Left ventricle myocardium superior (tissue), 1 donor: Measurements from ENCODE around the gene XPO1. TPM values are rescaled to one million over a fixed set of nuclear protein-coding genes. Genes with fewer than 3 reads are reported as not detected.
"Not testable (repeated sequence)": the region's sequence is repeated elsewhere in the genome, so short reads cannot be mapped to it uniquely, and the experiment has no call there.

Experiments
- ATAC-seq: fragments of 200-7000 bp; cut with Tn5 transposase; one replicate; pipeline ENCODE4 v1.9.1; 2020; ENCODE audit warnings: mild to moderate bottlenecking, moderate library complexity
- DNase-seq: peaks from one replicate; pipeline ENCODE4 v3.0.0-alpha.2; 2020
- intact Hi-C: fragments of 100-400 bp; cut with micrococcal nuclease; formaldehyde crosslinking; loops from one replicate; pipeline ENCODE4 v1.11.0; 2022
- total RNA-seq: library from RNA; stranded (reverse); fragmentation: NEBNext Ultra II Directional; extraction: Animal tissue kit (Norgen Biotek cat#: 25700); gene quantifications from one replicate; pipeline ENCODE4 v1.2.1, GENCODE V29; 2021
- donor health status: DM: no; HTN: yes; CAD: no; lungs with severe emphysema.

XPO1 gene
- total RNA-seq, 1 donor from 2014 or later, result 66.0 TPM

DNA sequence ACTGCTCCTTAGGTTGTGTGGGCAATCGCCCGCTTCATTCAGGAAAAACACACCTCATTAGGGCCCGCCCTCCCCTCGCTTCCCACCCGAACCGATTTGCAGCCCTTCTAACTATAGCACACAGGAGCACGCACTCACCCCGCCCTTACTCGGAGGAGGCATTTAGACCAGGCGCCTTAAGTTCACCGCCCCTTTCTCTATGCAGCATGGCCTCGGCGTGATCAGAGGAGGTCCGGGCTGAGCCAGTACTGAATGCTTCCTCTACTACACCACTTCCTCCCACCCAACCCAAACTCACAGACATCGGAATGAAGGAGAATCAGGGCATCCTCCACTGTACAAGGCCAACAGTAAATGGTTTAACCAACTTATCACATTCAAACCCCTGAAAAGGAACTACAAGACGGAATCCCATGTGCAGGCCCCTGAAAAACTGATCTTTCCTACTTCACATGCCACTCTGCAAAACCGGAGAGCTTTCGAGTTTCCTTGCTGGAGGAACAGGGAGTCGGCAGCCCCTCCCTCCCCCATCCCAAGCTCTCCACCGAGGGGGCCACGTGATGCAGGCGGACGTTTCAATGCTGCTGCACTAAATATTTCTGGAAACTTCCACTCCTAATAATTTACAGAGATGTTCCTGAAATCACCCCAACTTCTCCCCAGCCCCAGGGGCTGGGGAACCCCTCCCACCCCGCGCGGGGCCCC lies 1.4 kb downstream of the XPO1 start:
- ATAC-seq (peak; percentile 68), DNase-seq (peak; percentile 87)
- intact Hi-C loops, result loop anchor here (5.0 kb wide), 1 partner anchor 226 kb away; no protein-coding TSS in a partner anchor

DNA sequence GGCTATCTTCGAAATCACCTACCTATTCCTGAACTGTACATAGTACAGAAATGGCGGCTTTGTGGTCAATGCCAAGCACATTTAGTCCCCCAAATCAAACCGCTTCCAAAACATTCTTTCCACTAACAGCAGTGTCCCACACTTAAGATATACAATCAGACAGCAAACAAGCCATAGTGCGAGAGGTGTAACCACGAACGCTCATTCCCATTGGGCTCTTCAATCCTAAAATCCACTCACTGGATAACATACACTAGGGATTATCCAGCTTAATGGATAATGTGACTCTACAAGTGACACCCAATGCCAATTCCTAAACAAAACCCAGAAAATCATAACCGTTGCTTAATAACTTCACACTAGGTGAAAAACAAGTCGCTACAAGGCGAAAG lies 2.0 kb downstream of the XPO1 start:
- no peak for ATAC-seq
- intact Hi-C loops, result loop anchor here (5.0 kb wide), 1 partner anchor 226 kb away; no protein-coding TSS in a partner anchor

DNA sequence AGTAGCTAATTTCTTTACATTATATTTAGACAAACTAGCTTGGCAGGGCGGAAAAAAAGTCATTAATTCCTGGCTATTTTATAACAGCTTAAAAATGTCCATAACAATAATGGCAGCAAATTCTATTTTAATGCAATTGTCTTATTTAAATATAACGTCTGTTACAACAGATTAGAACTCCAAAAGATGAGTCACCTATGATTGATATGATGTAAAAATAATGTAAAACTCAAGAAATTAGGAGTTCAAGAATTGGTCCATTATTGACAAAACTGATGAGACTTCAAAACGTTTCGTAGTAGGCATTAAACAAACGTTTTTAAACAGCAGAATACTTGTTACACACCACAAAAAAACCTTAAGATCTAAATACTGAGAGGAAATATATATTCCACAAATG lies 2.7 kb downstream of the XPO1 start:
- intact Hi-C loops, result loop anchor here (5.0 kb wide), 1 partner anchor 227 kb away; no protein-coding TSS in a partner anchor
- ATAC-seq, result no peak
- no peak for DNase-seq

More for the DNA sequence above, 2.0 kb downstream of the XPO1 start:
- DNase-seq, result no peak

DNA sequence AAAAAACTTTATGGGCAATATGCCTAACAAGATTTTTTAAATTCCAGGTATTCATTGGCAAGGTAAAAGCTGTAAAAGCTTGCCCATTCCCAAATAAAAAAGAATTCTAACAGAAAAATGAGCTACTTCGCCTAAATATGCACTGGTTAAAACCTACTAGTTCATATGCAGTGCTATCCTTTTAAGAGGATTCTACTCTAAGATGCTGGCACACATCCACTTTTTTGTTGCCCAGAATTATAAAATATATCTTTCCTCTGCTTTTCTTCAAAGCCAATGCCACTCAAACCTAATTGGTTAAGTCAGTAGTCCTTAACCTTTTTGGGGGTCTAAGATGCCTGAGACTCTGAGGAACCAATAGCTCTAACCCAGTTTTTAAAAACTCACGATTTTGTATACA lies 3.2 kb downstream of the XPO1 start:
- DNase-seq (no peak), ATAC-seq (no peak)
- intact Hi-C loops, result loop anchor here (5.0 kb wide), 1 partner anchor 227 kb away; no protein-coding TSS in a partner anchor

DNA sequence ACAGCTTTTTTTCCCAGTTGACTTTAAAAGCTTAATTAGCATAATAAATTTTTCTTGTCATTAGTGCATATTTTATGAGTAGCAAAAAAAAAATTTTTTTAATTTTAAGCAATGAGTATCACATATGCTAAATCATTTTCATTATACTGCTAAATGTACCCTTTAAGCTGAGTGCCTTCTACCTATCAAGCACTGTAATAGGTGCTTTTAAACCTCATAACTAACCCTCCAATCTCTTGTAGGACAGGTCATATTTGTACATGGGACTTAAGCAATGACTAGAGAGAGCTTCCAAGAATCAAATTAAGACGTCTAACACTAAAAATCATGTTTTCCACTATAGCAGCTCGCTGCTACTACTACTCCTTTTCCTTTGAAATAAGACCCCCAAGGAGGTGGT lies 7.4 kb downstream of the XPO1 start:
- intact Hi-C loops, result no loop called here
- ATAC-seq (no peak), DNase-seq (no peak)

DNA sequence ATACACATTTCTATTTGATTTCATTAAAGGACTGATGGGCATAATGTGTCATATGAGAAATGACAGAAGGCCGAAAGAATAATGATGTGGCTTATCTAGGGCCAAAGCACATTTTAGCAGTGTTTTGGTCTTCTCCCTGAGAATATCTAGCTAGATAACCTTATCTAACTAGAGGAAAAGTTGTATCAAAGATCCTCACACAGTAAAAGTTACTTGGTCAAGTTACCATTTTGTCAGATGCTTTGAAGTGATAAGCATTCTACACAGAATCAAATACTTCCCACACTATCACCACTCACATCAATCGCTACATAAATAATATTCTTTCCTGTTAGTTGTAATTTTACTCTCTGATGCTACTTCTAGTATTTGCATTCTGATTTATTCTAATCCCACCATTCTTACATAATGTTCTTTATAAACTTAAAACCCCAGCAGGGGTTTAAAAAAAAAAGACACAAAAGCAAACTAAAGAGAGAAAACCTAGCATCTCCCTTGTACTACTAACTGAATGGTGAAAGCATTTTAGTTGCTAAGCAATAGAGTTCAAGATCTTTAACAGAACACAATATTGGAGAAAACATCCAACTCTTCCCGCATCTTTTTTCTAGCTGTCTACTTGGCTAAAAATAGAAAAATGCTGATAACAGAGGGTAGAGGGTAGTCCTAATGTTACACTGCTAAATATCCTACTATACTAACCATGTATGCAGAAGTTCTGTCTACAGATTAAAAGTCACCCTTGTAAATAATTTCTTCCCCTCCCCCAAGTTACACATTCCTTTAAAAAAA lies 8.0 kb downstream of the XPO1 start:
- intact Hi-C loops, result no loop called here

DNA sequence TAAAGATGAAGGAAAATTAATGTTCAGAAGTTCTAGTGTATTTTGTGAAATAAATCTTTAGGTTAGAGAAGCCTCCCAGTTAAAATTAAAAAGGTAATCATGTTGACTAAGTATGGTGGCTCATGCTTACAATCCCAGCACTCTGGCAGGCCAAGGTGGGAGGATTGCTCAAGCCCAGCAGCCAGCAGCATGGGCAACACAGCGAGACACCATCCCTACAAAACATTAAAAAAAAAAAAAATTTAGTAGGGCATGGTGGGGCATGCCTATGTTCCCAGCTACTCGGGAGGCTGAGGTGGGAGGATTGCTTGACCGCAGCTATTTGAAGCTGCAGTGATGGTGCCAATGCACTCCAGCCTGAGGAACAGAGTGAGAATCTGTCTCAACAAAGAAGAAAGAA lies 17.9 kb downstream of the XPO1 start:
- ATAC-seq (no peak), DNase-seq (no peak)
- intact Hi-C loops, result no loop called here

More for the DNA sequence above, 8.0 kb downstream of the XPO1 start:
- DNase-seq, result no peak
- ATAC-seq, result peak; percentile 51

DNA sequence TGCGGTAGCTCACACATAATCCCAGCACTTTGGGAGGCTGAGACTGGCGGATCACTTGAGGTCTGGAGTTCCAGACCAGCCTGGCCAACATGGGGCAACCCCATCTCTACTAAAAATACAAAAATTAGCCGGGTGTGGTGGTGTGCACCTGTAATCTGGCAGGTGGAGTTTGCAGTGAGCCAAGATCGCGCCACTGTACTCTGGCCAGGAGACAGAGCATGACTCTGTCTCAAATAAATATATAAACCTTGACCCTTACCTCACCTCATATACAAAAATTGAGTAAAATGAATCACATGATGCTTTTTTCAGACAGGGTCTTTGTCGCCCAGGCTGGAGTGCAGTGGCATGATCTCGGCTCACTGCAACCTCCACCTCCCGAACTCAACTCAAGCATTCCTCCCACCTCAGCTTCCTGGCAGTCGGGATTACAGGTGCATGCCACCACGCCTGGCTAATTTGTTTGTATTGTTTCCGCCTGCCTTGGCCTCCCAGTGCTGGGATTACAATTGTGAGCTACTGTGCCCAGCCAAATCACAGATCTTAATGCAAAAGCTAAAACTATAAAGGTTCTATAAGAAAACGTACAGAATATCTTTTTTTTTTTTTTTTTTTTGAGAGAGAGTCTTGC lies 25.3 kb downstream of the XPO1 start:
- DNase-seq (no peak), ATAC-seq (no peak)
- intact Hi-C loops, result no loop called here

DNA sequence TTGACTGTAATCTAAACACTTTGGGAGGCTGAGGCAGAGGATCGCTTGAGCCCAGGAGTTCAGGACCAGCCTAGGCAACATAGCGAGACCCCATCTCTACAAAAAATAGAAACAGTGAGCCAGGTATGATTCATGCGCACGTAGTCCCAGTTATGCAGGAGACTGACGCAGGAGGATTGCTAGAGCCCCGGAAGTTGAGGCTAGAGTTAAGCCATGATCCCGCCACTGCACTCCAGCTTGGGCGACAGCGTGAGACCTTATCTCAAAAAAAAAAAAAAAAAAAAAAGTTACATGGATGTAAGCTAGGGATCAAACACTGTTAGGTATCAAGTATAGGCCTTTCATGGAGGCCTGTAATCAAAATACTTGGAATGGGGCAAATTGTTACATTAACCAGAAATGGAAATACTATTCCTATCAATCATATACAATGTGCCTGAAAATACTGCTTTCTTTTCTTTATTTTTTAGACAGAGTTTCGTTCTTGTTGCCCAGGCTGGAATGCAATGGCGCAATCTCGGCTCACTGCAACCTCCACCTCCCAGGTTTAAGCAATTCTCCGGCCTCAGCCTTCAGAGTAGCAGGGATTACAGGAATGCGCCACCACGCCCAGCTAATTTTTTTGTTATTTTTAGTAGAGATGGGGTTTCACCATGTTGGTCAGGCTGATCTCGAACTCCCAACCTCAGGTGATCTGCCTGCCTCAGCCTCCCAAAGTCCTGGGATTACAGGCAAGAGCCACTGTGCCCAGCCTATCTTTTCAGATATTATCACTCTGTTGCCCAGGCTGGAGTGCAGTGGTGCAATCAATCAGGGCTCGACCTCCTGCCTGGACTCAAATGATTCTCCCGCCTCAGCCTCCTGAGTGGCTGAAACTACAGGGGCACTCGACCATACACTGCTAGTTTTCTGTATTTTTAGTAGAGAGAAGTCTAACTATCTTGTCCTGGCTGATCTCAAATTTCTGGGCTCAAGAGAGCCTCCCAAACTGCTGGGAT lies 27.2 kb downstream of the XPO1 start:
- DNase-seq (no peak), ATAC-seq (no peak)
- intact Hi-C loops, result no loop called here

DNA sequence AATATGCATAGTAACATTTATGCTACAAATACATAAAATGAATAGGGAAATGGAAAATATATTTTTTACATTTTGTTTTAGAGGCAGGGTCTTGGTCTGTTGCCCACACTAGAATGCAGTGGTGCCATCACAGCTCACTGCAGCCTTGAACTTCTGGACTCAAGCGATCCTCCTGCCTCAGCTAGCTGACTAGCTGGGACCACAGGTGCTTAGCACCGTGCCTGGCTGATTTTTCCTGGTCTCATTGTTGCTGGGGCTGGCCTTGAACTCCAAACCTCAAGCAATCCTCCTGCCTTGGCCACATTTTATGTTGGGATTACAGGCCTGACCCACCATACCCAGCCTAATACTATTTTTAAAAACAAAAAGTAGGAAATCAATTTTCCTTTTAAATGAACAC lies 33.2 kb downstream of the XPO1 start:
- DNase-seq, result no peak
- intact Hi-C loops, result no loop called here
- no peak for ATAC-seq

DNA sequence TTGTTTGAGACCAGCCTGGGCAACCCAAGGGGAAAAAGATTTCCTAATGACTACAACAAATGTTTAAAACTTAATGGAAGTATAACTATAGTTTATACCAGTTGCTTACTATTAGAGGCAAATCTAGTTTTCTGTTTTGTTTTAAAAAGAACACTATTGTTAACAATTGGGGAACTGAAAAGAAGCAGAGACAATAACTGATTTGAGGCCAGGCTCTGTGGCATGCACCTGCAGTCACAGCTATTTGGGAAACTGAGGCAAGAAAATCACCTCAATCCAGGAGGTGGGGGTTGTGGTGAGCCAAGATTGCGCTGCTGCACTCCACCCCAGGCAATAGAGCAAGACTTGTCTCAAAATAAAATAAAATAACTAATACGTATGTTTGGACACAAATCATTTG lies 39.1 kb downstream of the XPO1 start:
- DNase-seq (no peak), ATAC-seq (no peak)
- intact Hi-C loops, result no loop called here

DNA sequence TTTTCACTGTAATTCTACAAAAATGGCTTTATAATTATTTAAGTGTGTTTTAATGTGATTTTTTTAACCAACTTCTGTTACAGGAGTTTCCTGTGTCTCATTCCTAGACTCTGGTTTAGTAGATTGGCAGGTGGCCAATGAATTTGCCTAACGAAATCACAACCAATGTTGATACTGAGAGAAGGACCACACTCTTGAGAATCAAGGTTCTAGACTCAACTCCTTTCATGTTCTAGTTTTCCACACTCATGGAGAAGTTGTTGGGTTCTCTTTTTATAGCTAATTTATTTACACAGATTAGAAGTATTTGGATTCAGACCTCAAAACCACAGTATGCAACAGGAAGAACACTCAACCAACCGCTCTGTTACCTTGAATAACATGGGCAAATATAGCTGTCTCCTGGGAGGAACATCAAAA lies 44.6 kb downstream of the XPO1 start:
- intact Hi-C loops, result no loop called here
- no peak for ATAC-seq
- DNase-seq, result no peak

DNA sequence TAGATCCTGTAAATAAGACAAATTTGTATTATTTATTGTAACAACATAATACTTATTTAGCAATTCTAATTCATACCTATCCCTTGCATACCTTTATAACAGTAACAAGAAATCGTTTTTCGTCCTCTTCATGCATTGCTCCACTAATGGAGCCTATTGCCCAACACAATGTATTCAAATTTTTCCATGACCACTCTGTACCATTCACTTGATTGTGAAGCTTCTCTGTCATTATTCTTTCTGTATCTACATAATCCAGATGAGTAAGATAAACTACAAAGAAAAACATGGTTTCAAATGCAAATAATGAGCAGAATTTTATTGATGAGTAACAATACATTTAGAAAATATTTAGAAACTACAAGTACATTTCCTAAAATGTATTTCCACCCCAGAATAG lies 45.7 kb downstream of the XPO1 start:
- no peak for ATAC-seq
- intact Hi-C loops, result no loop called here
- DNase-seq, result no peak

DNA sequence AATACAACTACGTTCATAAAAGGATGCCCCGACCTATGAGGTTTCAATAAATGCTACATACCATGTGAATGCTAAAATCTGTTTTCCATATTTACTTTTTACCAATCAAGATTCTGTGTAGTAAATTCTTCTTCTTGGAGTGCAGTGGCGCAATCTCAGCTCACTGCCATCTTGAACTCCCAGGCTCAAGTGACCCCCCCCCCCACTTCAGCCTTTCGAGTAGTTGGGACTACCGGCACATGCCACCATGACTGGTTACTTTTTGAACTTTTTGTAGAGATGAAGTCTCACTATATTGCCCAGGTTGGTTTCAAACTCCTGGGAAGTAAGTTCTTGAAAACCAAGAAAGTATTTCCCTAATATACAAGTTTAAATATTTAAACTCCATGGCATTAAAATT lies 52.9 kb downstream of the XPO1 start:
- no peak for DNase-seq
- intact Hi-C loops, result no loop called here
- ATAC-seq, result no peak

DNA sequence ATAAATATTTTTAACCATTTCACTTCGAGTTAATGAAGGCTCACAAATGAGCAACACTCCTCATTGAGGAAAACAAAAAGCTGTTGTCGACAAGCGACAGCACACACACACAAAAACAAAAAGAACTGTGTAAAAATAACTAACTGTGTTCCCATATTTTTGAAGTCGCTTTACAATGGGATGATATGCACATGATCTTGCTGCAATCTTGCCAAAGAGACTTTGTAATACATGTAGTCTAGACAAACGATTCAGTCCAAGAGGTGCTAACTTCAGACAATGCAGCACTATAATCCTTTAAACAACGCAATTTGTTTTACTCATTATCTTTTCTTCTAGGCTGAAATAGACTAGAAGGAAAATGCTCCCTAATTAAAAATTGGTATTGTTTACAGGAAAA lies 60.1 kb downstream of the XPO1 start:
- ATAC-seq (no peak), DNase-seq (no peak)
- intact Hi-C loops, result no loop called here

DNA sequence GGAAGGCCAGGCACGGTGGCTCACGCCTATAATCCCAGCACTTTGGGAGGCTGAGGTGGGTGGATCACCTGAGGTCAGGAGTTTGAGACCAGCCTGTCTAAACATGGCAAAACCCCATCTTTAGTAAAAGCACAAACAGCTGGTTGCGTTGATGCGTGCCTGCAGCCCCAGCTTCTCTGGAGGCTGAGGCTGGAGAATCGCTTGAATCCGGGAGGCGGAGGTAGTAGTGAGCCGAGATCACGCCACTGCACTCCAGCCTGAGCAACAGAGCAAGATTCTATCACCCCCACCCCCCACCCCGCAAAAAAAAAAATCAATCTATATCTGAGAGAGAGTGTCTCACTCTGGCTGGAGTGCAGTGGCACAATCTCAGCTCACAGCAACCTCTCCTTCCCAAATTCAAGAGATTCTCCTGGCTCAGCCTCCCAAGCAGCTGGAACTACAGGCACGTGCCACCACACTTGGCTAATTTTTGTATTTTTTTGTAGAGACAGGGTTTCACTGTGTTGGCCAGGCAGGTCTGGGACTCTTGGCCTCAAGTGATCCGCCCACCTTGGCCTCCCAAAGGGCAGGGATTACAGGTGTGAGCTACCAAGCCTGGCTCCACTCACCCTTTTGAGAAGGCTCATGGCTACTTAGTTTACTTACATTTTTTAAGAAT lies 61.1 kb downstream of the XPO1 start:
- ATAC-seq, intact Hi-C loops, DNase-seq: not testable (repeated sequence)

DNA sequence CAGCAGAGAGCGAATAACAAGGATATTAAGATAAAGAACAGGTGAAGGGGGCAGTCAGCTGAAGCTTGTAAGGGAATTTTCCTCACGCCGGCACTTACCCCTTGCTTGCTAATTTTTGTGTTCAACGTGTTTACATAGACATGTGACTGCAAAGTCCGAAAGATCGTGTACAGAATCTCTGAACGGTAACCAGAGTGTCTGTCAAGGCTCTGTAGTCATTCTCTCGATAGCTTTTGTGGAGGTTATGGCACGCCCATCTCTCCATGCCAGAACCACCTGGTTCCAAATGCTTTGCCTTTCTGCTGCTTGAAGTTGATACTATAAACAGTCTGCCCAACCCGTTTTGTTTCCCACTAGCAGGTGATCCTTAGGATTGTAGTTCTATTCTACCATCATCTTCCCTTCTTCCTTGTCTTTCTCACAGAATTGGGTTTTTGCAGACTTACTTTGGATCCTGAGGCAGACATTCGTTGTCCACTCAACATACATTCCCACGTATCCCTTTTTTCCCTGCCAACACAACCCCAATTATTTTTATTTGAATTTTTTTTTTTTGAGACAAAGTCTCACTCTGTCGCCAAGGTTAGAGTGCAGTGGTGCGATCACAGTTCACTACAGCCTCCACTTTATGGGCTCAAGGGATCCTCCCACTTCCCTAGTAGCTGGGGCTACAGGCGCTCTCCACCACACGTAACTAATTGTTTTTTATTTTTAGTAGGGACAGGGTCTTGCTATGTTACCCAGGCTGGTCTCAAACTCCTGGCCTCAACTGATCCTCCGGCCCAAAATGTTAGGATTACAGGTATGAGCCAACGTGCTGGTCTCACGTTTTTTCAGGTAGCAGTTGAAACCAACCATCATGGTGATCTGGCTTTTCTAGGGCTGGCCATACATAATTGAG lies 66.0 kb downstream of the XPO1 start:
- ATAC-seq (no peak), DNase-seq (no peak)
- intact Hi-C loops, result no loop called here
